GM21723 (cell line): ENCODE results near the gene OARD1.
"Not testable (repeated sequence)": the region's sequence is repeated elsewhere in the genome, so short reads cannot be mapped to it uniquely, and the experiment has no call there.

Experiments used
- ATAC-seq: cut with Tn5 transposase; IDR thresholded peaks from one replicate; pipeline ENCODE4 v1.9.1; 2021; ENCODE audit warnings: mild to moderate bottlenecking, moderate library complexity; ENCODE audit not compliant: unreplicated experiment

The OARD1 gene, protein sequence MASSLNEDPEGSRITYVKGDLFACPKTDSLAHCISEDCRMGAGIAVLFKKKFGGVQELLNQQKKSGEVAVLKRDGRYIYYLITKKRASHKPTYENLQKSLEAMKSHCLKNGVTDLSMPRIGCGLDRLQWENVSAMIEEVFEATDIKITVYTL

DNA sequence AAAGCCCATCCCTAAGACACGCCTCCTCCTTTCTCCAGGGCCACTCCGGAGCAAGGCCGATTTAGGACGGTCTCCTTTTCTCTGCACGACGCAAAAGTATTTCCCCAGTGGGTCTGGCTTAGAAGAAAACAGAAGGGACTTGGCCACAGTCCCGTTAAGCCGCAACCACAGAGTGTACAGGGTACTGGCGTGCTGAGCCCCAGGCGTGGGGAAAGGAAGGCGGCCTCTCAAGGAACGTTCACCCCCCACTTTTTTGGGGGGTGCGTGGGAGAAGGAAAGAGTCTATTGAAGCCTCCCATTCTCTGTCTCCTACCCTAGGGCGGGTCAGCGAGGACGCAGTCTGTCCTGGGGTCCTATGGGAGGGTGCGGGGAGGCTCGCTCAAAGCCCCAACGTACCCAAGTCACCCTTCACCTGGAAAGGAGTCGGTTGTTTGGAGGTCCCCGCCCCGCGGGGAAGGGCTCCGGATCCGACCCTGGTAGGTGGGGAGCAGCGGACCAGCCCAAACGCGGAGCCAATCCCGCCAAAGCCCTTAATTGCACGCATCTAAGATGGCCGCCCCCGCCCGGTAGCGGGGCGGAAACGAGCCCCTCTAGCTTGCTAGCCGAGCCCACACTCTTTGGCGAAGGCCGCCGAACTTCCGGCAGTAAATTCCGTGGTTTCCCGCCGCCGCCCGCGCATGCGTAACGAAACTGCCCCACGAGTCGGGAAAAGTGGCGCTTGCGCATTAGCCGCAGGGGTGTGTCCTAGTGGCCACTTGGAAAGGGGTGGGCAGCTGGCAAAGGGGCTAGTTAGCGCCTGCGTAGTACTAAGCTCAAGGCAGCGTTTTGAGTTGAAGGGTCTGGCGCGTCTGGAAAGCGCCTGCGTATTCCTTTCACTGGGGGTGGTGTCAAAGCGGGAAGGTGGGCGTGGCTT lies at the start of gene OARD1:
Gene OARD1, minus strand, starts transcription at position 434 of the 913 bp plus-strand sequence. CDS start 722 bp downstream, outside the sequence.
- ATAC-seq = peak; percentile 74

DNA sequence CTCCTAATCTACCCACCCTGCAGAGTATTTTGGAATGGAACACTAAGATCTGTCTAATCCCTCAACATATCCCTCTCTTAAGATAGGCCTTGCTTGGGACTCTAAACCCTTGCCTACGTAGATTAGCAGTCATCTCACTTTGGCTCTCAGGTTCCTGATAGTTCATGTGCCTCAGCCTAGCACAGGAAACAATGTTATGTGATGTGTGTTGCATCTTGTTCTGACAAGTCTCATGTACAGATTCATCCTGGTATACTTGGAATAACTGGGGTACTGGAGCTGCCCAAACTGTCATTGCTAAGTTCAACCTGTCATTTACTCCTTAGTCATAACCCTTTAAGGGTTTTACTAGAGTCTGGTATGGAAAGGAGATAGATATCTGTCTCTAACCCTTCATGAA lies 47.9 kb upstream of the OARD1 start:
- no peak for ATAC-seq

DNA sequence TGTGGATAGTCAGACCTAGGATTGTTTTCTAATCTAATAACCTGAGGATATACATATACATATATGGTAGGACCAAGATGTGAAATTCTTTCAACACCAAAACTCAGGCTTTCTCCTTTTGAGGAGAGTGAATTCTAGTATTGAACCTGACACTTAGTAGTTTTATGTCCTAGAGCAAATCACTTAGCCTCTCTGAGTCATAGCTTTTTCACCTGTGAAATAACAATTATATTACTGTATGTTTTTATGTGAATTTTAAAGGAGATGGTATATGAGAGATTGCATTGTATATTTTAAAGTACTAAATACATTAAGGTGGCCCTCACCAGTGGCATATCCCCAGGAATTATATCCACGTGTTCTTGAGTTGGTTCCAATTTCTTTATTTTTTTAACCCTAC lies 47.4 kb upstream of the OARD1 start:
- no peak for ATAC-seq

DNA sequence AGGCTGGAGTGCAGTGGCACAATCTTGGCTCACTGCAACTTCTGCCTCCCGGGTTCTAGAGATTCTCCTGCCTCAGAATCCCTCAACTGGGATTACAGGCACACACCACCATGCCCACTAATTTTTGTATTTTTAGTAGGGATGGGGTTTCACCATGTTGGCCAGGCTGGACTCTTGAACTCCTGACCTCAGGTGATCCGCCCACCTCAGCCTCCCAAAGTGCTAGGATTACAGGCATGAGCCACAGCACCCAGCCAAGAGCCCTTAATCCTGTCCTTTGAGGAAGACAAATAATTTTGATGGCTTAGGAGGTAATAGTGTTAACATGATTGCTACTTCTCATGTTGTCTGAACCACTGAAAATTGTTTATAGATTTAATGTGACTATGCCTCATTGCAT lies 42.9 kb upstream of the OARD1 start:
- ATAC-seq = not testable (repeated sequence)

DNA sequence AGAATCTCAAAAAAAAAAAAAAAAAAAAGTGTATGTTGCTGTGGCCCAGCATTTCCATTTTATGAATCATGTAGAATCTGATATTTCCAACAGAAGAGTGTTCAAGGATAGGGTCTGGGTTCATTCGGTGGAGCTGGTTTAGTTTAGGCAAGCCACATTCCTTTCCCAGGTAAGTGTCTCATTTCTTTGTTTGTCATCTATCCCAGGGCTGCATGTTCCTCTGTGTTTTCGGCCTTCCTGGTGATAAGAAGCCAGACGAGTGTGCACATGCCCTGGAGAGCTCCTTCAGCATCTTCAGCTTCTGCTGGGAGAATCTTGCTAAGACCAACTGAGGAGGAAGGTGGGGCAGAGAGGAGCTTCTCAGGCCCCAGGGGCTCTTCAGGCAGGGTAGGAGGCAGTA lies 38.9 kb upstream of the OARD1 start:
- ATAC-seq = no peak

DNA sequence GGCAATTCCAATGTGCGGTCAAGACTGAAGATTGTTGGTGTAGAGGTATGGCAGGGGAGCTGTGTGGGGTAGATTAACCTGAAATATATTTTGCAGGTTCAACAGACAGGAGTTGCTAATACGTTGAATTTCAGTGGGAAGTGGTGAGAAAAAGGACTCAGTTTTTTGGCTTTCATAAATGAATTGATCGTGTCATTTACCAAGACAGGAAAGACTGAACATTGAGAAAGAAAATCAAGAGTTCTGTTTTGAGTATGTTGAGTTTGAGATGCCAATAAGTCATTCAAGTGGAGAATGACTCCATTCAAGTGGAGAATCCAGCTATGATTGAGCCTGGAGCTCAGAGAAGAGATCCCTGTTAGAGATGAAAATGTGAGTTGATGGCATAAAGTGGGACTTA lies 31.7 kb upstream of the OARD1 start:
- ATAC-seq = no peak

DNA sequence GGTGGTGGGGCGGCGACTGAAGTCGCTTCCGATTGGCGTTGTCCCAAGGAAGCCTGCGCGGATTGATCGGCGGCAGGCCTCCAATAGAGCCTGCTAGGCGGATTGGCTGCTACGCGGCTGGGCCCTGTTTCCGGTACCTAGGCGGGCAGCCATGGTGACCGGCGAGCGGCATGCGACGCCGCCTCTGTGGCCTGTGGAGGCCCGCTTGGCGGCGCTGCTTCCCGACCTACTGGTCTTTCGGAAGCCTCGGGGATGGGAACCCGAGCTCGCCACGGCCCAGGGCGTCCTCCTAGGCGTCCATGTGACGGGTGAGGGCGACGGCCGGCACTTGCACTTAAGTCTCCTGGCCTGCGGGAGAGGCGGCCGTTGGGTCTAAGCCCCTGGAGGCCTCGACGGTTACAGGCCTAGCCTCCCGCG lies 28.7 kb upstream of the OARD1 start:
- no peak for ATAC-seq

DNA sequence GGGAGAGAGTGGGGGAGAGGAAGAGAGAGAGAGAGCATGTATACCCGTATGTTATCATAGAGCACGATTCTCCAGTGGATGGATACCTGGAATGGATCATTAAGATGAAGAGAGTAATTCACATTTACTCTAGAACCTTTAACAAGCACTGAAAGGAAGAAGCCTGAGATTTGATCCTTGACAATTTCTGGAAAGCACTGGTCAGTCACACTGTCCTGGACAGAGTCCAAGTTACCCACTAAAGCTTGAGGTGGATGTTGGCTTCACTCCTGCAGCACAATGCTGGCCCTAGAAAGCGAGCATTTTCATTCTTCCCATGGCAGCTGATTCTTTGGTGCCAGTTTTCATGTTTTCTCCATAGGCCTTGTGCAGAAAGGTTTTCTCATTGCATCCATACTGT lies 26.2 kb upstream of the OARD1 start:
- no peak for ATAC-seq

DNA sequence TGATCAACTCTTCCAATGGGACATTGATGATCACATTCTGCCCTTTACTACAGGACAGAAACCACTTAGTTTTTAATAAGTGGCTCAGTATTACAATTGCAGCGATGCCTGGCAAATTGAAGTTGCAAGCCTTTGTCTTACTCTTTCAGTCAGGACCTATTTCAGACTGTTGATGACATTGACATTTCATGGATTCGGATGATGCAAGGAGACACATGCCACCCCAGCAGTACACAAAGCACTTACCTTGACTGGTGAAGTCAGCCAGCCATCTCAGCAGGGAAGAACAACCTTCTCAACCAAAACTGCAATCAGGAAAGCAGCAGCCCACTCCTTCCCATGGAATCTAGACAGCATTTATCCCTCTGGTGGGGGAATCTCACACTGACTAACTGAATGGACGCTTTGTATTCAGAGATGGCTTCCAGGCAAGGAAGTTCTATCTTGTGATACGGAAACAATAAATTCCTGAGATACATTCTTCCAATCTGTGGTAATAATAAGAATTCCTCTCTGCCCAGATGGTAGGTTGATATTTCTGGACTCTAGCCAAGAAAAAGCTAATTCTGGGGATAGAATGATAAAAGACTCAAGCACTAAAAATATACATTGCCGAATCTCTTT lies 25.4 kb upstream of the OARD1 start:
- no peak for ATAC-seq

DNA sequence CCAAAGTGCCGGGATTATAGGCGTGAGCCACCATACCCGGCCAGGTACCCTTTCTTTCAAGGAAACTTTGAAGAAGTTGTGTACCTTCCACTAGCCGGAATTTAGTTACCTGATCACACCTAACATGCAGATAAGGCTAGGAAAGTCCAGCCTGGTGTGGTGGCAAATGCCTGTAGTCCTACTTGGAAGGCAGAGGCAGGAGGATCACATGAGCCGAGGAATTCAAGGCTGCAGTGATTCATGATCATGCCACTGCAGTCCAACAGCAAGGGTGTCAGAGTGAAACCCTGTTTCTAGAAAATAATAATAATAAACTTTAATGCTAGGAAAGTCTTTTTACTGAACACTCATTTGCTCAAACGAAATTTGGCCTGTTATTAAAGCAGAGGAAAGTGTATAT lies 21.6 kb upstream of the OARD1 start:
- no peak for ATAC-seq

DNA sequence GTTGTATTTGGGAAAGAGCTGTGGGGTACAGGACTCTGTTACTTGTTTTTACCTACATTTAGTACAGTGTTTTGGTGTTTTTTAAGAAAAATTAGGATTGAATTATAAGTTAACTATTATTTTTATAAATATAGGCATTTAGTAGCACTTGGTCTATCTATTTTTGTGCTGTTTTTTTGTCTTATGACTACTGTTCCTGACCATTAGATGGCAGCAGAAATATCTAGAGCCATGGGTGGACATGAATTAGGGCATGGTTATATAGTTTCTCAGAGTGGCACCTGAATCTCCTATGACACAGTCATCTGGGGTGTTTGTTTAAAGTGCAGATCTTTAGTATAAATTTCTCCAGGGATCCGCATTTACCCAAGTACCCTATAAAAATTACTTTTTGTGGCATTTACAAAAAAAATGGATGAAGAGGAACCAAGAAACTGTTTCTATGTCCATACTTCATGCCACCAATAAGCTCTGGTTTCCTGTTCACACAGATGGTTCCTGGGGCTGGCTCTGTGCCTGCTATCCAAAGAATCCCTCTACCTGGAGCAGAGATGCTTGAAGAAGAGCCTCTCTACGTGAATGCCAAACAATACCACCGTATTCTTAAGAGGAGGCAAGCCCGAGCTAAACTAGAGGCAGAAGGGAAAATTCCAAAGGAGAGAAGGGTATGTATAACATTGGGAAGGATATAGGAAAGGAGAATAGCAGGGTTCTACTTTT lies 20.4 kb upstream of the OARD1 start:
- ATAC-seq = no peak

DNA sequence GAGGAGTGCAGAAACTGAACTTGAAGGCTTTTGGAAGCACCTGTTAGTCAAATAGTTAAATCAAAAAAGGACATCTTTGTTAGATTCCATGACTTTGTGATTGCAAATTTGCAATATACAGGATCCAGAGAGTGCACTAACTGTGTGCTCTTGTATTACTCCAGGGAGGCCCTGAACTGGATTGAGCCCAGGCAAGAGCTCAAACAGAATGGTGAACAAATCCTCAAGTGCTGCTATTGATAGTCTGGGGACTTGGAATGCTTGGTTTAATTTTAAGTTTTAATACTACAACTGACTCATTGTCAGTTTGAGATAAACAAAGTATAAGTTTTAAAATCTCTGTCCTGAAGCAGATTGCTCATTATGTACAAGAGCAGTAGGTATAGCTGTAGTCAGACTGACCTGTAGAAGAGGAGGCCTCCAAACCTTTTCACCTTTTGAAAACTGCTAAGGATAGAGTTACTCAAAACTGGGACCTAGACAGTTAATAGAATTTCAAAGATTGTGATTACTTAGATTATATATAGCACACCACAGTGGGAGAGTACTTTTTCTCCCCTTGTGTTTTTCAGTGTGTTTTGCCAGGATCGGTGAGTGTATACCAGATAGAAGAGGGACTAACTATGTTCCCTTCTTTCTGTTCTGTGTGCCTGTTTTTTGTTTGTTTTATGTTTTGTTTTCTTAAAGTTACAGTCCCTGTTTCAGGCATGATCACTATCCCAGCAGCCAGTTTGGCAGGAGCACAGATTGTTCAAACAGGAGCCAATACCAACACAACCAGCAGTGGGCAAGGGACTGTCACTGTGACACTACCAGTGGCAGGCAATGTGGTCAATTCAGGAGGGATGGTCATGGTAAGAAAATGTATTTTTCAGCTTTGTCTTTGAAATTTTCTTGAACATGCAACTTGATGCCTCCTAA lies 18.9 kb upstream of the OARD1 start:
- ATAC-seq = no peak

DNA sequence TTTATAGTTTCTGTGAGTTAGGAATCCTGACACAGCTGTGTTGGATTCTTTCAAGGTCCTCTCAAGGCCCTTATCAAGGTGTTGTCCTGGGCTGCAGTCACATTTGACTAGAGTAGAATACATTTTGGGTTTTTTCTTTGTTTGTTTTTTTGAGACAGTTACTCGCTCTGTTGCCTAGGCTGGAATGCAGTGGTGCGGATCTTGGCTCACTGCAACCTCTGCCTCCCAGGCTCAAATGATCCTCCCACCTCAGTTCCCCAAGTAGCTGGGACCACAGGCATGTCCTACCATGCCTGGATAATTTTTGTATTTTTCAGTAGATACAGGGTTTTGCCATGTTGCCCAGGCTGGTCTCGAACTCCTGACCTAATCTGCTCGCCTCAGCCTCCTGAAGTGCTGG lies 16.3 kb upstream of the OARD1 start:
- ATAC-seq = no peak

DNA sequence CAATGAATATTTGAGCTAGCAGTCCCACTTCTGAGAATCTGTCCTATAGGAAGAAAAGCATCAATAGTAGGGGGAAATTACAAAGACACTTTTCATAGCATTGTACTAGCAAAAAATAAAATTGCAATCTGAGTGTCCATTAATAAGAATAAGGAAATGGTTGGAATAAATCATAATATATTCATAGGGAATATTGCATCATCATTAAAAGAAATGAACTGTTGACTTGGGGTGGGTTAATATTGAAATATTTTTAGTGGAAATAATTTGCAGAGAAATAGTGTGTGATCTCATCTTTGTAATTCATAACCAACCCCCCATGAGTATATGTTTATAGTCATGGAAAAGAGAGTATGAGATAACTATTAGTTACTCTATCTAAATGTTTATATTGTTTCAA lies 13.0 kb upstream of the OARD1 start:
- no peak for ATAC-seq

DNA sequence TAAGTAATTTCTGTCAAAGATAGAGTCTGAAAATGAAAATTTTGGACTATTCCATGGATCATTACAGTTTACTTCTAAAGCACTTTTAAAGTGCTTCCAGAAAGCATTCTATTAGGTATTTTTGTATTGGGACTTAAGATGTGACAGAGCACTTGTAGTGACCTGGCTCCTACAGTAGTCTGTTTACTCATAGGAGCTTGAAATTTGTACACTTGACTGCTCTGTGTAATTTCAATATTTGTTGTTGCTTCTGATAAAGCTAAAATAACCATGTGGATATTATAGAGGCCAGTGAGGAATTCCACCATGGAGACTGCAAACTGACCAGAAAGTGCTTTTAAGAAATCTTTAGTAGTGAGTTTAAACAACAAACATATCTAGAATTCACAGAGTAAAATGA lies 10.9 kb upstream of the OARD1 start:
- ATAC-seq = no peak

DNA sequence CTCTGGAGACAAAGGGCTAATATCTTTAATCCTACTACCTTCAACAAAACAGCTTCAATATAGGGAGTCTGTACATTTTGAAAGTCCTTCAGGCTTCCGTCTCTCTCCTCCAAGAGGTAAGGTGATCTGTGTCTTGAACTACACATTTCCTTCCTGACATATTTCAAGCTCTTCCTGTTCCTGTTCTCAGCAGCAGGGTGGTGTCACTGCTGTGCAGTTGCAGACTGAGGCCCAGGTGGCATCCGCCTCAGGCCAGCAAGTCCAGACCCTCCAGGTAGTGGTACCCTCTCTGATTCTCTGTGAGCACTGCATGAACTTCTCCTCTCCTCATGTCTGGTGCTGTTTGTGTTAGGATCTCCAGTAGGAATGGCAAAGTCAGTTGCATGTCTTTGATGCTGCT lies 8.5 kb upstream of the OARD1 start:
- ATAC-seq = no peak

DNA sequence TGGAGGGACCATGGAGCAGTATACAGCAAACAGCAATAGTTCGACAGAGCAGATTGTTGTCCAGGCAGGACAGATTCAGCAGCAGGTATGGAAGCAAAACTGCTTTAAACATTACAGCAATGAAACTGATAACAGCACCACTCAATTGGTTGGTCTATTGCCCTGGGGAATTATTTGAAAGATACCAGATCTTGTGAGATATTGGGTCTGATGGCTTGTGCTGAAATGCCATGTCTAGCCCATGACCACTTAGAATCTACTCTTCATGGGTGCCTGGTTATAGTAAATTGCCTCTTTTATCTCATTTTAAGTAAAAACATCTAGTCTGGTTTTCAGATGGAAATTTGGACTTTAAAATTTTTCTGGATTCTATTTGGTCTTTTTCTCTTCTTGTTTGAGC lies 6.9 kb upstream of the OARD1 start:
- ATAC-seq = no peak

DNA sequence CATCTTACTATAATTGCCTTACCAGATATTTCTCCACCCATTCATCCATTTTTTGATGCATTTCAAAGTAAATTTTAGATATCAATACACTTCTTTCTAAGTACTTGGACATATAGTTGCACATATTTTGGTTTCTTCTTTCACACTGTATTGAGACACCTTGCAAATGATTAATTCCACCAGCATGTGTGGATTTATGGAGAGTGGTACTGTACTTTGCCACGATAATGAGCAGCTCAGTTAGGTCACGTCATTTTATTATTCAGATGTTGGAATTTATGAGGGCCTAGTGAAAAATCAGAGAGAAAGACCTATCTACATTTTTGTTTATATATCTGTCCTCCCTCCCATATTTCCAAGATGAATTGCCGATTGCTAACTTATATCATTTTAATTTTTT lies 5.9 kb upstream of the OARD1 start:
- ATAC-seq = no peak

DNA sequence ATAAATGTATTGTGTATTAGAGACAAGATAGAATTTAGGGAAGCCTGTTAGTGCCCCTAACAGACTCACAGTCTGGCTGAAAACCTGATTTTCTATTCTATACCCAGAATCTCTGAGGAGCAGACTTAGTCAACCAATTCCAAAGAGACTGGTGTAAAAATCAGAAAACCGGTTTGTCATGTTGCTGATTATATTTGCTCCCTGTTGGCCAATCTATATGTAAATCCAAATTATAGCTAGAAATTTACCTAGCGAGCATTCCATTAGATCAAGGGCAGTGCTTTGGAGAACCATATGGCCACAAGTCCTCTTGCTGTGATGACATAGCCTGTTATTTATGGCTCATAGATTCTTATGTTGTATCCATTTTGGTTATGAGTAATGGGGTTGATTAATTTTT lies 5.4 kb upstream of the OARD1 start:
- no peak for ATAC-seq
